Measurements from ENCODE around the gene APOL3.

DNA sequence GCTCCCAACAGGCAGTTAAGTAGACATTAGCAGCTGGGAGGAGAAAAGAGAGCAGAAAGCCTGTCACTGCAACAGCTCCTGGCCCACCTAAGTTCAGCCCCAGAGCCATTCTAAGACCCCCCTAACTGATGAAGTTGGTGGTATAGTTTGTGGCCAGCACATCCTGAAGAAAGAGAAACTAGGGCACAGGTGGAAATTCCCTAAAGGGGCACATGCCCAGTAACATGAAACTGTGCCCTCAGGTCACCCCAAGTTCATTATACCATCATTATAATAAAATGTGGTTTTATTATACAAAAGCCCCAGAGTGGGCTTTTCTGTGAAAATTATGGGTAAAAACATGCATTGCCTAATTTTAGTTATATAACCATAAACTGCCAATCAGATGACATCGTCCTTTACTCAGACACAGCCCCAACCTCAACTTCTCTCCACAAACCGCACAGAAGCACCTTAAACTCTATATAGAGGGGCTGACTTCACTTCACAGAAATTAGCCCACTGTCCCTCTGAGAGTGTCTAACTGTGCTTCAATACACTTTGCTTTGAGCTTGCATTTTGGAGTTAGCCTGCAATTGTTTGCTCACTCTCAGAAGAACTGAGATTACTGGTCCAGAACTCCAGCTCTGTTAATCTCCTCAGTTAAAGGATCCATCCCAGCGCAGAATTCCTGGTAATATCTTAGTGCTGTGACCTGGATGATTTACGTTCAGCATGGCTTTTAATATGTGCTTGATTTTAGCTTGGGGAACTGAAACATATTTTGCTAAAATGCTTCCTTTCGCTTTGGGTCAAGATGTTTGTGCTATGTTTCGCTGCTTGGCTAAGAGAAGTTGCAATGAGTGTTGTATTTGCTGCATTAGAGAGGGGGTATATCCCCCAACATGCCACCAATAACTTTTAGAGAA lies 1.8 kb upstream of the APOL3 start:
- no peak for TF ChIP-seq POLR2A (IDR thresholded peaks at IDR 0.05)
- TF ChIP-seq CTCF (IDR thresholded peaks at IDR 0.05): no peak

All from Peyer's patch (tissue), 4 donors.